GM23338 (cell line): Measurements from ENCODE around the gene NMD3.

ENCODE experiments used
- CREB1 ChIP-seq: fragments of 250-450 bp; sonication (Bioruptor Pico); IDR thresholded peaks from 2 replicates; pipeline ENCODE4 v1.5.0; 2020; ENCODE audit warnings: low read depth, mild to moderate bottlenecking, moderate library complexity
- CTCF ChIP-seq, 2 experiments: fragments of 200-600 bp in 1 of 2; sonication (generic) in 1 of 2; conservative IDR thresholded peaks; 2 replicates each; pipeline versions ENCODE4 v1.5.1 to v1.6.1; 2016 to 2017; ENCODE audit warnings: antibody characterized with exemption in 2 of 2, low read depth in 2 of 2, mild to moderate bottlenecking in 2 of 2, moderate library complexity in 1 of 2
- ETS1 ChIP-seq: IDR thresholded peaks from 2 replicates; pipeline ENCODE4 v1.6.1; 2016; ENCODE audit warnings: antibody characterized with exemption
- EZH2 ChIP-seq: fragments of 200-600 bp; sonication (generic); IDR thresholded peaks from one replicate; pipeline ENCODE4 v1.8.0; 2017; ENCODE audit warnings: antibody characterized with exemption, mild to moderate bottlenecking, low read depth; ENCODE audit not compliant: unreplicated experiment
- EZH2phosphoT487 ChIP-seq: fragments of 200-600 bp; sonication (generic); IDR thresholded peaks from one replicate; pipeline ENCODE4 v1.8.1; 2018; ENCODE audit warnings: antibody characterized with exemption; ENCODE audit not compliant: unreplicated experiment
- JUNB ChIP-seq: IDR thresholded peaks from one replicate; pipeline ENCODE4 v1.6.1; 2016; ENCODE audit warnings: antibody characterized with exemption; ENCODE audit not compliant: unreplicated experiment
- NANOG ChIP-seq: IDR thresholded peaks from 2 replicates; pipeline ENCODE4 v1.6.1; 2016; ENCODE audit warnings: antibody characterized with exemption, borderline replicate concordance
- POLR2AphosphoS5 ChIP-seq: IDR thresholded peaks from 2 replicates; pipeline ENCODE4 v1.6.1; 2016; ENCODE audit warnings: antibody characterized with exemption, low read depth
- REST ChIP-seq: IDR thresholded peaks from one replicate; pipeline ENCODE4 v1.6.1; 2018; ENCODE audit warnings: antibody characterized with exemption; ENCODE audit not compliant: unreplicated experiment
- STAT1 ChIP-seq: IDR thresholded peaks from one replicate; pipeline ENCODE4 v1.6.1; 2016; ENCODE audit warnings: antibody characterized with exemption; ENCODE audit not compliant: unreplicated experiment
- ZNF114 ChIP-seq: fragments of 250-450 bp; sonication (Bioruptor Pico); IDR thresholded peaks from 2 replicates; pipeline ENCODE4 v1.5.0; 2020; ENCODE audit warnings: mild to moderate bottlenecking, moderate library complexity
- ZNF331 ChIP-seq: fragments of 250-450 bp; sonication (Bioruptor Pico); IDR thresholded peaks from 2 replicates; pipeline ENCODE4 v1.5.0; 2020; ENCODE audit warnings: low read depth, mild to moderate bottlenecking, moderate library complexity
- ZNF462 ChIP-seq: fragments of 250-450 bp; sonication (Bioruptor Pico); IDR thresholded peaks from 2 replicates; pipeline ENCODE4 v1.5.0; 2020; ENCODE audit warnings: mild to moderate bottlenecking, moderate library complexity

GRCh38 chr3:161275919-161276318 is 54.8 kb downstream of the NMD3 start:
- TF ChIP-seq ETS1 = no peak
- TF ChIP-seq CTCF (conservative IDR thresholded peaks at IDR 0.05; ENCODE audit: low read depth in 2 of 2) = no peak
- TF ChIP-seq POLR2AphosphoS5 = no peak
- no peak for TF ChIP-seq EZH2
- no peak for TF ChIP-seq EZH2phosphoT487
- TF ChIP-seq REST = no peak
- TF ChIP-seq NANOG = no peak
- no peak for TF ChIP-seq CREB1 (CRISPR knock-in tag)
- no peak for TF ChIP-seq JUNB
- no peak for TF ChIP-seq ZNF331 (CRISPR knock-in tag)
- no peak for TF ChIP-seq ZNF114 (CRISPR knock-in tag)
- no peak for TF ChIP-seq STAT1
- no peak for TF ChIP-seq ZNF462 (CRISPR knock-in tag)
